HG03571 (cell line): ENCODE data around the gene TMC5.
"Not testable (repeated sequence)": the region's sequence is repeated elsewhere in the genome, so short reads cannot be mapped to it uniquely, and the experiment has no call there.

ENCODE experiments used
- ATAC-seq: cut with Tn5 transposase; IDR thresholded peaks from one replicate; pipeline ENCODE4 v1.9.1; 2021; ENCODE audit not compliant: unreplicated experiment

Gene TMC5, protein sequence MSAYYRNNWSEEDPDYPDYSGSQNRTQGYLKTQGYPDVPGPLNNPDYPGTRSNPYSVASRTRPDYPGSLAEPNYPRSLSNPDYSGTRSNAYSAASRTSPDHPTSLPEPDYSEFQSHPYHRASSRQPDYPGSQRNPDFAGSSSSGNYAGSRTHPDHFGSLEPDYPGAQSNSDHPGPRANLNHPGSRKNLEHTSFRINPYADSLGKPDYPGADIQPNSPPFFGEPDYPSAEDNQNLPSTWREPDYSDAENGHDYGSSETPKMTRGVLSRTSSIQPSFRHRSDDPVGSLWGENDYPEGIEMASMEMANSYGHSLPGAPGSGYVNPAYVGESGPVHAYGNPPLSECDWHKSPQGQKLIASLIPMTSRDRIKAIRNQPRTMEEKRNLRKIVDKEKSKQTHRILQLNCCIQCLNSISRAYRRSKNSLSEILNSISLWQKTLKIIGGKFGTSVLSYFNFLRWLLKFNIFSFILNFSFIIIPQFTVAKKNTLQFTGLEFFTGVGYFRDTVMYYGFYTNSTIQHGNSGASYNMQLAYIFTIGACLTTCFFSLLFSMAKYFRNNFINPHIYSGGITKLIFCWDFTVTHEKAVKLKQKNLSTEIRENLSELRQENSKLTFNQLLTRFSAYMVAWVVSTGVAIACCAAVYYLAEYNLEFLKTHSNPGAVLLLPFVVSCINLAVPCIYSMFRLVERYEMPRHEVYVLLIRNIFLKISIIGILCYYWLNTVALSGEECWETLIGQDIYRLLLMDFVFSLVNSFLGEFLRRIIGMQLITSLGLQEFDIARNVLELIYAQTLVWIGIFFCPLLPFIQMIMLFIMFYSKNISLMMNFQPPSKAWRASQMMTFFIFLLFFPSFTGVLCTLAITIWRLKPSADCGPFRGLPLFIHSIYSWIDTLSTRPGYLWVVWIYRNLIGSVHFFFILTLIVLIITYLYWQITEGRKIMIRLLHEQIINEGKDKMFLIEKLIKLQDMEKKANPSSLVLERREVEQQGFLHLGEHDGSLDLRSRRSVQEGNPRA

DNA sequence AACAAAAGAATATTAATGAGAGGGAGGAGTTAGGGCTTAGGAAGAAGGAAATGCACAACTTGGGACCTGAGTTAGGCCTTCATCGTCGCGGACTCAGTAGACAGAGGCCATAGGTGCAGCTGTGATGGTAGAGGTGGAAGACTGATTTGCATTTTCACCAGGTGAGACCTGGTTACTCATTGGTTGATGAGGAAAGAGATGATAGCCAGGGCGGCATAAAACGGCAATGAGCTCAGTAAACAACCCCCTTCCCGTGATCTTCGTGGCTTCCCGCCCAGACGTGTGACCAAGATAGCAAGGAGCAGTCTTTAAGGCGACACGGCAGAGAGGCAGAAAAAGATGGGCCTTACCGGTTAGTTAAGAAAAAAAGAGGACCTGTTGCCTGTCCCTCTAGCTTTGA, at the start of gene TMC5:
Gene TMC5 (plus strand): TSS at position 244 of the 400 bp plus-strand sequence. CDS start 22,156 bp downstream, outside the sequence.
- ATAC-seq, result no peak

DNA sequence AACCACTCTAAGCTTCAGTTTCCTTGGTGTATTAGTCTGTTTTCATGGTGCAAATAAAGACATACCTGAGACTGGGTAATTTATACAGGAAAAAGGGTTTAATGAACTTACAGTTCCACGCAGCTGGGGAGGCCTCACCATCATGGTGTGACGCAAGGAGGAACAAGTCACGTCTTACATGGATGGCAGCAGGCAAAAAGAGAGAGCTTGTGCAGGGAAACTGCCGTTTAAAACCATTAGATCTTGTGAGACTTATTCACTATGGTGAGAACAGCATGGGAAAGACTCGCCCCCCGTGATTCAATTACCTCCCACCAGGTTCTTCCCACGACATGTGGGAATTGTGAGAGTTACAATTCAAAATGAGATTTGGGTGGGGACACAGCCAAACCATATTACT, 45.1 kb upstream of the TMC5 start:
- ATAC-seq, result not testable (repeated sequence)

DNA sequence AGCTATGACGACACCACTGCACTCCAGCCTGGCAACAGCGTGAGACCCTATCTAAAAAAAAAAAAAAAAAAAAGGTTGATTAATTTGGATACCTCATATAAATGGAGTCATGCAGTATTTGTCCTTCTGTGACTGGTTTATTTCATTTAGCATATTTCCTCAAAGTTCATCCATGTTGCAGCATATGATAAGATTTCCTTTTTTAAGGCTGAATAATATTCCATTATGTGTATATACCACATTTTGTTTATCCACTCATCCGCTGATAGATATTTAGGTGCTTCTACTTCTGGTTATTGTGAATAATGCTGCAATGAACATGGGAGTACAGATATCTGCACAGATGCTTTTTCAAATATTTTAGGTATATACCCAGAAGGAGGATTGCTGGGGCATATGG, 43.3 kb upstream of the TMC5 start:
- ATAC-seq, result no peak

DNA sequence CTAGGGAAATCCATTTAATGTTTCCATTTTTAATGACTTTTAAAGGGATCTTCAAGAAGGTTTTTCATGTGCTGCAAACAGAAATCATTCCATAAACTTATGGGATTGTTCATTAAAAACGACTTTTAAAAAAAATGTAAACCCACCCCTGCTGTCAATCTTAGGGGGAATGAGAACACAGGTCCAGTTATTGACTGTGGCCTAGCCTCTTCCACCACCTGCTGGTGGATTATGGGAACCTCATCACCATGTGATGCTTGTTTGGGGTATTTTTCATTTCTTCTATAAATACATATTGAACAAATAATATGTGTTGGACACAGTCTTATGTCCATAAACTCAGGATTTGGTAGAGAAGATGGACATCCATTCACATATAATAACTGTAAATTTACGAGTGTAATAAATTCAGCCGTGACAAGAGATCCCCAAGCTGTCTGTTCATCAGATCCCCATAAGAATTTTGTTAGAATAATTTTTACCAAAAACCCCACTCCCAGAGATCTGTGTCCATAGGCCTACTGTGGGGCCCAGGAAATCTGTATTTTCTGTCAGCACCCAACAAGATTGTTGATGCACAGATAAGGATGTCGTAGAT, 42.0 kb upstream of the TMC5 start:
- no peak for ATAC-seq

DNA sequence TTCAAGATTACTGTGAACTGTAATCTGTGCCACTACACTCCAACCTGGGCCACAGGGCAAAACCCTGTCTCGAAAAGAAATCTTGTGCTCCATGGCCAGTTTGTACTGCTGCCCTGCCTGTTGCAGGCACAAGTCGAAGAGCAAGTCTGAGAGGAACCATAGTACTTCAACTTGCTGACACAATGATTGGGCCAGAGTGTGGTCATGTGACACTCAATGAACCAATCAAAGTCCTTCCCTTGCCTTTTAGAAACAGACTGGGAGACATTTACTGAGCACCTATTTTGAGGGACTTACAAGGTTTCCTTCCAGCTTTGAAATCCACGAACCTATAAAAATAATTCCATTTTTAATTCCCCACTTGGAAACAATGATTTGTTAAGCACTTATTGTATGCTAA, 39.8 kb upstream of the TMC5 start:
- no peak for ATAC-seq

DNA sequence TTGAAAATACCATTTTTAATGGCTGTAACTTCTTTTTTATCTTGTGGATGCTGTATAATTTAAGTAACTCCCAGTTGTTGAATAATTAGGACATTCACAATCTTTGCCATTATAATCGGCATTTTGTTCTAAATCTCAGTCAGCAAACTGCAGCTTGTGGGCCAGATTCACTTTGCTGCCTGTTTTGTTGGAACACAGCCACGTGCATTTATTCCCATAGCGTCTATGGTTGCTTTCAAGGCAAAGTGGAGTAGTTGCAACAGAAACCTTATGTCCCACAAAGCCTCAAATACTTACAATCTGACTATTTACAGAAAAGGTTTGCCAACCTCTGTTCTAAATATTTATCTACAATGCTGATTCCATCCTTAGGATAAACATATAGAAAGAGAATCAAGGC, 39.2 kb upstream of the TMC5 start:
- ATAC-seq, result no peak

DNA sequence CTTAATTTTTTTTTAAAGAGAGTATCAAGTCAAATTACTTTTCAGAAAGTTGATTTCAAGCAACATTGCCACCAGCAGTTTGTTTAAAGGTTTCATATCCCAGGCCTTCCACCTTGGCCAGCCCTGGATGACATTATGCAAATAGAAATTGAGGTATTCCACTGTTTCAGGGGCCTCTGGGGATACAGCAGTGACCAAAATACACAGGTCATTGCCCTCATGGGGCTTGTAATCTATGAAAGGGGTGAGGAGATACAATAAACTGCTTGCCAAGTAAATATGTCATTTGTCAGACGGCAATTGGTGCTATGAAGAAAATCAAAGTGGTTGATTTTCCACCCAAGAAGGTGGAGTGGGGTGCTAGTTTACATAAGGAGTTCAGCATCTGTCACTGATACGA, 37.8 kb upstream of the TMC5 start:
- ATAC-seq, result no peak

DNA sequence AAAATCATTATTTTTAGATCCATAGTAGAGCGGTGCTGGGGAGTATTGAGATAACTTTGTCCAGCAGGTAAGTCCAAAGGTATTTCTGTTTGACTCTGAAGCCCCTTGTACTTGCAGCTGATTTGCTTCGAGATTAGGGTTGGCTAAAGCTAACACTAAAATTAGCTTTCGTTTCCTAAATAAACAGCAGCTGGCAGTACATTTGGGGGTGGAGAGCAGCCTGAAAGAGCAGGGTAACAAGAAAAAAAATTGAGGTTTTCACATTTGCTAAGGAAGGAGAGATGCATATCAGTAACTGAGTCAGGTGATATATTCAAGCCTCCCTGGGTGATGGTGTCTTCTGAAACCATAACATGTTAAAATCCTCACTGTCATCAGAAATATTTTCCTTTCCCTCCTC, 37.4 kb upstream of the TMC5 start:
- no peak for ATAC-seq

DNA sequence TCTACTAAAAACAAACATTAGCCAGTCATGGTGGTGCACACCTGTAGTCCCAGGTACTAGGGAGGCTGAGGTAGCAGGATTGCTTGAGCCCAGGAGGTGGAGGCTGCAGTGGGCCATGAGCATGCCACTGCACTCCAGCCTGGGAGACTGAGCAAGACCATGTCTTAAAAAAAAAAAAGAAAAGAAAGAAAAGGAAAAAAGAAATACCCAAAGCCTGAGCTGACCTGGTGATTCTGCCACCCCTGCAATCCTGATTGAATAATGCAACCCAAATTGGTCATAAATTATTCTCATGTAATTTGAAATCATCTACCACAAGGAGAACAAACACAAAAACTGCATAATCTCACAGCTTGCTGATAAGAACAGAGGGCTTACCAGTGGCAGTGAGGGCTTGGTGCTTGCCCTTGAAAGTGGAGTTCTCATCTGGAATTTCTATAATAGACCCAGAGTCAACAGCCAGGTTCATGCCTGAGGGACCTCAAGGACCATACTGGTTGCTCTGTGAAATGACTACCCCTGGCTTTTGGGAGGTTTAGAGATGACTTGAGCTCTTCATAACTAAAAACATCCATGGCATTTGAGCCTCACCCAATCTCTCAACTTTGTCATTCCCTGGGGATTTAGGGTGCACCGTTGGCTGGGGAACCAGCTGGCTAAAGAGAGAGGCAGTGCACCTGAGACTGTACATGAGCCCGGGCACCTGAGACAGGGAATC, 35.4 kb upstream of the TMC5 start:
- ATAC-seq, result no peak

DNA sequence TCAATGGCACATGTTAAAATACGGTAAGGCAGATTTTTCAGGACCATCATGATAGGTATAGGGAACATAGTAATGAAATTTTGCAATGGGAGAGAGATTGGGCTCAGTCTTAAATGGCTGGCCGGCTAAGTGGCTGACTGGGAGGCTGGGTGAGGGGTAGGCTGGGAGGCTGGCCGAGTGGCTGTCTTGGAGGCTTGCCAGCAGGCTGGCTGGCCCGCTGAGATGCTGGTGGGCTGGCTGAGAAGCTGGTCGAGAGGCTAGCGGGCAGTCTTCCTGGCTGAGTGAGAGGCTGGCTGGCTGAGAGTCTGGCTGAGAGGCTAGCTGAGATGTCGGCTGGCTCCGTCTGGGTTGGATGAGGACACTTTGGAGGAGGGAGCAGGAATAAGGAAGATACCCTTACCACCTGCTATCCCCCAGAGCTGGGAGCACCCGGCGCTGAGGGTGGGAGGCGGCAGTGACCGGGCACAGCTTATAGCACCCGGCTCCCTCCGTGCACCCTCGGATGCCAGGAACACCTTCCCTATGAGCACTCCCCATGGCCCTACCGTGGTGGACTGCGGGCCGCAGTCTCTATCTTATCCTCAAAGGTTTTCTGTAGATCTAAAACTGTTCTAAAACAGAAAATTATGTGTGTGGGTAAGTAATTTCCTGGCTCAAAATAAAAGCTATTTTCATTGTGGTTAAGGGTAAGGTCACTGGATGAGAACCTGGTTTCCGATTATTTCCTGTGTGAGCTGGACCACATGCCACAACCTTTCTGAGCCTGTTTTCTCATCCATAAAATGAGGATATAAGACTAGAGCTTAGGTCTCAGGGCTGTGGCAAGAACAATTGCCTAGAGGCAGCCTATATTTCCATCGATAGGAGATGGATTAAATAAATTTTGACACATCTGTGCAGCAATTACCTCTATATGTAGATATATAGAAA, 34.5 kb upstream of the TMC5 start:
- no peak for ATAC-seq

DNA sequence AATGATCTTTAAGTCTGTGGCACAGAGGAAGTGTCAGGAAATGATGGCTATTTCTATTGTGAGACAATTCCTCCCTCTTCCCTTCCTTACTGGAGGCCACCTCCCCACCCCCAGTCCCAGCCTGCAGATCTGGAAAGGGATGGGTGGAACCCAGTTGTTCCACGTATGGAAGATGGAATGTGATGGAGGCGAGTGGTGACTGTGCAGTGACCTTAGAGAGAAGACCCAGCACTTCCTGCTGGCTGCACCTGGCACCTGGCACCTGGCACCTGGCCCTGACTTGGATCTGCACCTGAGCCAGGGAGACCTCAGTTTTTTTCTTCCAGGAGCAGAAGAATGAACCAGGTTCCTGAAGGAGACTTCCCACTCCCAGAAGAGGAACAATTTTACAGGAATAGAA, 33.0 kb upstream of the TMC5 start:
- ATAC-seq, result no peak

DNA sequence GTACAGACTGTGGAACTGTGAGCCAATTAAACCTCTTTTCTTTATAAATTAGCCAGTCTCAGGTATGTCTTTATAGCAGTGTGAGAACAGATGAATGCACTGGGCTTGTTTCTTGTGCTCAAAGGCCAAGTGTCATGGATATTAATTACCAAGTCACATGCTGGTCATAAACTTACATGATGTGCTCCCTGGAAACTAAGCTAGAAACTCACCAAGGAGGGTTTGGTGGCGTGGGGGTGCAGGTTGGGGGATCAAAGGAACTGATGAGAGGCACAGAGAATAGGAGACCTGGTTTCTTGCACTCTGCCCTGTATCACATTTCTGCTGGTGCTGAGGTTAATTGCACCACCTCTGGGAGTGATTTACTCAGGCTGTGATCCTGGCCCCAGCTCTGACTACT, 31.2 kb upstream of the TMC5 start:
- ATAC-seq, result no peak

DNA sequence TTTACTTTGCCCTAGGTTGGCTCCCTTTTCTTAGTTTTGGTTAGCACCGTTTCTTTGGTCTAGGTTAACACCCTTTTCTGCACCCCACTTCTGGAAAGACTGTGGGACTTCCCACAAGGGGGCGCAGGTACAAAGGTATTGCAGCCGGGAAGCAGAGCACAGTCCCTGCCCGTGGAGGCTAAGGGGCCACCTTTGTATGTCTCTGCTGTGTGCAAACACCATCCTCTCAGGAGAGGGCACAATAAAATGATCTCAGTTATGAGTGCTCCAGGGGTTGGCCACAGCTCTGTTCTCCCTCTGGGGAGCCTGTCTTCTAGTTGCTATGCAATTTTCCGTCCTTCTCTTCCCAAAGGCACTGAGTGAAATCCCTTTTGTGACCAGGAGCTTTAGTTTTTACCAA, 28.4 kb upstream of the TMC5 start:
- no peak for ATAC-seq

DNA sequence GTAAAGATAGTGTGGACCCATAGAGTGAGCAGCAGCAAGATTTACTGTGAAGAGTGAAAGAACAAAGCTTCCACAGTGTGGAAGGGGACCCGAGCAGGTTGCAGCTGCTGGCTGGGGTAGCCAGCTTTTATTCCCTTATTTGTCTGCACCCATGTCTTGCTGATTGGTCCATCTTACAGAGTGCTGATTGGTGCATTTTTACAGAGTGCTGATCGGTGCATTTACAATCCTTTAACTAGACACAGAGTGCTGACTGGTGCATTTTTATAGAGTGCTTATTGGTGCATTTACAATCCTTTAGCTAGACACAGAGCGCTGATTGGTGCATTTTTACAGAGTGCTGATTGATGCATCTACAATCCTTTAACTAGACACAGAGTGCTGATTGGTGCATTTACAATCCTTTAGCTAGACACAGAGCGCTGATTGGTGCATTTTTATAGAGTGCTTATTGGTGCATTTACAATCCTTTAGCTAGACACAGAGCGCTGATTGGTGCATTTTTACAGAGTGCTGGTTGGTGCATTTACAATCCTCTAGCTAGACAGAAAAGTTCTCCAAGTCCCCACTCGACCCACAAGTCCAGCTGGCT, 26.4 kb upstream of the TMC5 start:
- not testable (repeated sequence) for ATAC-seq

DNA sequence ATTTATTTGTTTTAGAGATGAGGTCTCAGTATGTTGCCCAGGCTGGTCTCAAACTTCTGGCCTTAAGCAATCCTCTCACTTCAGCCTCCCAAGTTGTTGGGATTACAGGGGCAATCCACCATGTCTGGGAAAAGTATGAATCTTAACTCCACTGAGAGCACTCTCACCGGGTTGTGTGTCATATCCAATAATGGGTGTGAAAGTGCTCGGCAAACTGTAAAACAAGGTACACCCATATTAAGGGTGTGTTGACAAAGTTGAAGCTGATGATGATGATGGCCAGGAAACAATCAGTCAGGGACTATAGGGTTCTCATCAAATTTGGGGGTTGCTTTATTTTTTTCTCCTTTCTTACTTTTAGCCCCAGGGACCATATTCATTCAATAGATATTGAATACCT, 25.3 kb upstream of the TMC5 start:
- ATAC-seq, result no peak

DNA sequence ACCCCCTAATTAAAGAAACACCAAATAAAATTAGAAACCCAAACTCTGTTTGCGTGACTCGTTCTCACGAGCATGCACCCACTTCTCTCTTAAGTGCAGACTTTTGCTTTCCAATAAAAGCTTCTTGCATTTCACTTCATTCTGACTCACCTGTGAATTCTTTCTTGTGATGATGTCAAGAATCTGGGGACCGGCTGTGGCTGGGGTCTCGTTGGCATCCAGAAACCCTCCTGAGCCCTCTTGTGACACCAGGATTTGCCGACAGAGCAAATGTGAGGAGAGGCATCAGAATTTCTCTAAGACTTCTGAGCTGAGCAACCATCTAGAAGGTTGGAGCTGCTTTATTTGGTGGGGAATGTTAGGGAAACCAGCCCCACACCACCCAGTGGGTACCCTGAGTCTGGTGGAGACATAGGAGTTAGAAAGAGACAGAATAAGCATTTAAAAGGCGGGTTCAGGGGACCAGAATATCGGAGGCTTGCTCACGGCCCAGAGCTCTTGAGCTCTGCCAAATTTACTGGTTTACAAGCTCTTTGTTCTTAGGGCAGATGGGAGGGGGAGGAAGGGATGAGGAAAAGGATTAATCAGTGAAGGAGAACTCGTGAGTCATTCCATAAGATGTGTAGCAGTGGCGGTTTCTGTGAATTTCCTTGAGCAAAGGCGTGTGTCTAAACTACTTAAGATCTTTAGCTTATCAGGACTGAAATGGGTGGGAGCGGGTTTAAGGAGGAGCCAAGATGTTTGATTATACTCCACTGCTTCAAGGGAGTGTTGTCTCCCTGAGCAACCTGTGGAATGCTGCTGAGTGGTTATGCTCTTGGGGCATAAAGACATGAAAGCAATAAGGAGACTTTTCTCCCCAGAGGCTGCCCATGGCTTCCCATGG, 24.2 kb upstream of the TMC5 start:
- ATAC-seq, result no peak

DNA sequence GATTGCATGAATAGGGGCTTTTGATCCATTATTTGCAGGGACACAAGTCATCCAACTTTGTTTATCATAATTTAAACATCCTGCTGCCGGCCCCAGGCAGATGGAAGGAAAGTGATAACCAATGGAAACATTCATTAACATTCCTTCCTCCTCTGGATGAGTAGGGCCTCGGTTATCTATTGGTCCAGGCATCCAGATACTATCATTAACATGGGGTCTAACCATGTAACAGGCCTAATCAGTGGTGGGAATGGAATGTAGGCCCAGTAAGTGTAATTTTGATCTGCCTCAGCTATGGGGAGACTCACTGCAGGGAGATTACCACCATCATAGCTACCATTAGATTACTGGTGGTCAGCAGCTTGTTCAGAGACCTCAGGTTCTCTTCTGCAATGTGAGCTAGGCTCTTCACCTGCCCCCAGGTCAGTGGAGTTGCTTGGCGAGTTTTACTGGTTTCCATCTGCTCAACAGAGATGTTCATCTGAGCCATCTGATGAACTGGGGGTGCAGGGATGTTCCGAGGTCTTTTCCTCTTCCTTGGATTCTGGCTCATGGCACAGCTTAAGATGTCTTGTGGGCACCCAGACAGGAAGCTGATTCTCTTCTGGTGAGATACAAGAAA, 21.9 kb upstream of the TMC5 start:
- not testable (repeated sequence) for ATAC-seq

DNA sequence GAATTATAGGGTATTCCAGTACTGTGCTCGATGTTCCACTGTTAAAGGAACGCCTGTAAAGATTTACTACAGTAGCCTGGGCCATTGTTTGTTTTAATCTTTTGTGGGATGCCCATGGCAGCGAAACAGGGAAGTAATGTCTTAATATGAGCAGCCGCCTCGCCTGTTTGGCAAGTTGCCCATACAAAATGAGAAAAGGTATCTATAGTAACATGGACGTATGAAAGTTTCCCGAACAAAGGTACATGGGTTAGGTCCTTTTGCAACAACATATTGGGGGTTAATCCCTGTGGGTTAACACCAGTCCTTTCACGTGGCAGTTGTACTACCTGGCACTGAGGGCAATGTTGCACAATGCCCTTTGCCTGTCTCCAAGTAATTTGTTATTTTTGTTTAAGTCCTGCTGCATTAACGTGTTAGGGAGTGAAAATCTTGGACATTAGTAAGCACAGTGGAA, 21.1 kb upstream of the TMC5 start:
- no peak for ATAC-seq
